HUES64 (cell line): Measurements from ENCODE around the gene EBLN2.

Experiments
- H3K27ac ChIP-seq: 2 replicates; pipeline ENCODE4 v1.7.0; 2013; ENCODE audit warnings: low read depth, low read length, inconsistent platforms
- H3K27me3 ChIP-seq: 2 replicates; pipeline ENCODE4 v1.6.1; 2013; ENCODE audit warnings: mild to moderate bottlenecking, low read length; ENCODE audit not compliant: insufficient read depth
- H3K36me3 ChIP-seq: 2 replicates; pipeline ENCODE4 v1.6.1; 2013; ENCODE audit warnings: mild to moderate bottlenecking, low read length; ENCODE audit not compliant: insufficient read depth
- H3K4me1 ChIP-seq: 2 replicates; pipeline ENCODE4 v1.6.1; 2013; ENCODE audit warnings: mild to moderate bottlenecking, low read length, moderate library complexity; ENCODE audit not compliant: insufficient read depth
- H3K4me3 ChIP-seq: 2 replicates; pipeline ENCODE4 v1.5.1; 2013; ENCODE audit warnings: mild to moderate bottlenecking, low read length, moderate library complexity
- H3K9ac ChIP-seq: 2 replicates; pipeline ENCODE4 v1.6.1; 2013; ENCODE audit warnings: mild to moderate bottlenecking, low read depth, low read length
- H3K9me3 ChIP-seq: 2 replicates; pipeline ENCODE4 v1.6.1; 2013; ENCODE audit warnings: low read depth, low read length; ENCODE audit not compliant: insufficient read depth
- WGBS: fragments of 150-250, 120-280 bp; methylation state at CpG from one replicate; pipeline ENCODE4 v1.1.7; 2013; ENCODE audit warnings: missing lambda C conversion rate; 5-methylcytosine and 5-hydroxymethylcytosine counted together

The EBLN2 gene

GRCh38 chr3:73107676-73108187, 46.3 kb downstream of the EBLN2 start:
- 94% methylated on average over 5 of the region's 5 CpGs for WGBS
- Histone ChIP-seq H3K9ac (no peak overlapping the region), H3K4me1 (no peaks in the 10 kb centered on the region), H3K9me3 (no peaks in the 10 kb centered on the region), H3K4me3 (no peak overlapping the region), H3K36me3 (no peaks in the 10 kb centered on the region), H3K27ac (no peak overlapping the region), H3K27me3 (no peaks in the 10 kb centered on the region)

- Histone ChIP-seq H3K27me3 (no peaks in the 10 kb centered on the region), H3K9ac (no peak overlapping the region), H3K9me3 (no peaks in the 10 kb centered on the region), H3K4me1 (no peaks in the 10 kb centered on the region), H3K27ac (no peak overlapping the region), H3K4me3 (no peak overlapping the region), H3K36me3 (no peaks in the 10 kb centered on the region)
- WGBS, result 90% methylated on average over 1 of the region's 3 CpGs
Measured at GRCh38 chr3:73108750-73109149, 47.3 kb downstream of the EBLN2 start.

DNA sequence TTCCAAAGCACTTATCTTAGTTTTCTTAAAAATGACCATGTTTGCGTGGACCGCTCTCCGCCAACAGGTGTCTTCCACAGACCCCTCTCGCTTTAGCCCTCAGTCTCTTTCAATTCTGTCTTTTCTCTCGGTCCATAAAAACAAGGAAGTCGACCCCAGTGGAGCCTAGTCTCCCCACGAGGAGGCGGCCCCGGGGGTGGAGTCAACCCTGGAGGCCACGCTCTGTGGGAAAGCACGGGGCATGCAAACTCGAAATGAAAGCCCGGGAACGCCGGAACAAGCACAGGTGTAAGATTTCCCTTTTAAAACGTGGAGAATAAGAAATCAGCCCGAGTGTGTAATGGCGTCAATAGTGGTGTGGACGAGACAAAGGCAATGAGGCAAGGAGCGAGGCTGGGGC, 49.1 kb downstream of the EBLN2 start:
- 83% methylated on average over 20 of the region's 20 CpGs for WGBS

More for the DNA sequence above, 49.1 kb downstream of the EBLN2 start:
- Histone ChIP-seq H3K27ac (no peak overlapping the region), H3K9ac (no peak overlapping the region), H3K27me3 (no peaks in the 10 kb centered on the region), H3K4me3 (no peak overlapping the region), H3K36me3 (no peaks in the 10 kb centered on the region), H3K9me3 (no peaks in the 10 kb centered on the region), H3K4me1 (no peaks in the 10 kb centered on the region)
